GM19324 (cell line): ENCODE measurements around the gene HCFC1R1.

Source experiments
- ATAC-seq: cut with Tn5 transposase; IDR thresholded peaks from one replicate; pipeline ENCODE4 v1.9.1; 2021; ENCODE audit warnings: mild to moderate bottlenecking, moderate library complexity; ENCODE audit not compliant: unreplicated experiment, low FRiP score

Gene HCFC1R1

GRCh38 chr16:3004319-3004718 is 19.4 kb downstream of the HCFC1R1 start:
- ATAC-seq, result peak; percentile 17

GRCh38 chr16:3003582-3004270 is 20.0 kb downstream of the HCFC1R1 start:
- peak; percentile 94 for ATAC-seq

GRCh38 chr16:3001316-3001715 is 22.4 kb downstream of the HCFC1R1 start:
- no peak for ATAC-seq

- no peak for ATAC-seq
These were observed 23.2 kb downstream of the HCFC1R1 start for GRCh38 chr16:3000540-3000939.

- no peak for ATAC-seq
These were observed 23.8 kb downstream of the HCFC1R1 start for GRCh38 chr16:2999929-3000328.

- no peak for ATAC-seq
These were observed 27.4 kb downstream of the HCFC1R1 start for GRCh38 chr16:2996298-2996697.

GRCh38 chr16:2992383-2993081 is 31.2 kb downstream of the HCFC1R1 start:
- ATAC-seq, result no peak

GRCh38 chr16:2991566-2992261 is 32.0 kb downstream of the HCFC1R1 start:
- no peak for ATAC-seq

GRCh38 chr16:2990891-2991290 is 32.9 kb downstream of the HCFC1R1 start:
- ATAC-seq, result no peak

- no peak for ATAC-seq
These were observed 35.1 kb downstream of the HCFC1R1 start for GRCh38 chr16:2988590-2989099.

- no peak for ATAC-seq
These were observed 35.9 kb downstream of the HCFC1R1 start for GRCh38 chr16:2987833-2988232.

- ATAC-seq, result no peak
These were observed 36.5 kb downstream of the HCFC1R1 start for GRCh38 chr16:2987286-2987685.

- no peak for ATAC-seq
These were observed 37.0 kb downstream of the HCFC1R1 start for GRCh38 chr16:2986623-2987188.

GRCh38 chr16:2985893-2986355 is 37.8 kb downstream of the HCFC1R1 start:
- ATAC-seq, result no peak

- no peak for ATAC-seq
These were observed 38.3 kb downstream of the HCFC1R1 start for GRCh38 chr16:2985462-2985861.

GRCh38 chr16:2983706-2984136 is 40.0 kb downstream of the HCFC1R1 start:
- no peak for ATAC-seq

- no peak for ATAC-seq
These were observed 41.3 kb downstream of the HCFC1R1 start for GRCh38 chr16:2982402-2982801.

GRCh38 chr16:2981899-2982250 is 41.9 kb downstream of the HCFC1R1 start:
- no peak for ATAC-seq

- ATAC-seq, result no peak
These were observed 42.4 kb downstream of the HCFC1R1 start for GRCh38 chr16:2981177-2981898.
